HL-60/S4 treated with phorbol 12-myristate 13-acetate at 8.2 ng/mL for 4 days and 3 days (cell line): ENCODE data around the gene MICU1.
"Not testable (repeated sequence)": the region's sequence is repeated elsewhere in the genome, so short reads cannot be mapped to it uniquely, and the experiment has no call there.

Source experiments
- in situ Hi-C: fragments of 300-500 bp; cut with MboI; formaldehyde crosslinking; loops from 2 replicates; pipeline ENCODE4 v1.15.0; 2022; ENCODE audit warnings: low sequenced_read_pairs

MICU1 gene

GRCh38 chr10:72354356-72355213 lies 271.3 kb downstream of the MICU1 start, which contains the start of gene DNAJB12:
DNAJB12 (minus strand) TSS chr10:72354919; CDS start chr10:72354897, 22 bp downstream.
- in situ Hi-C loops: no loop called here

GRCh38 chr10:72353965-72354355 lies 271.9 kb downstream of the MICU1 start:
- in situ Hi-C loops: no loop called here

- in situ Hi-C loops: no loop called here
These were observed 272.6 kb downstream of the MICU1 start for GRCh38 chr10:72353028-72353964.

- in situ Hi-C loops: no loop called here
These were observed 274.4 kb downstream of the MICU1 start for GRCh38 chr10:72351479-72351878.

- in situ Hi-C loops: no loop called here
These were observed 276.4 kb downstream of the MICU1 start for GRCh38 chr10:72349438-72349837.

GRCh38 chr10:72348282-72348681 lies 277.6 kb downstream of the MICU1 start:
- in situ Hi-C loops: no loop called here

GRCh38 chr10:72346117-72346516 lies 279.8 kb downstream of the MICU1 start:
- in situ Hi-C loops: not testable (repeated sequence)

- in situ Hi-C loops: no loop called here
These were observed 280.9 kb downstream of the MICU1 start for GRCh38 chr10:72344932-72345331.

- in situ Hi-C loops: no loop called here
These were observed 283.0 kb downstream of the MICU1 start for GRCh38 chr10:72342911-72343310.

GRCh38 chr10:72340510-72341261 lies 285.2 kb downstream of the MICU1 start:
- in situ Hi-C loops: no loop called here

- in situ Hi-C loops: no loop called here
These were observed 287.7 kb downstream of the MICU1 start for GRCh38 chr10:72338180-72338579.

- in situ Hi-C loops: no loop called here
These were observed 288.2 kb downstream of the MICU1 start for GRCh38 chr10:72337722-72338121.

GRCh38 chr10:72337039-72337629 lies 288.7 kb downstream of the MICU1 start:
- in situ Hi-C loops: no loop called here

GRCh38 chr10:72336259-72337038 lies 289.4 kb downstream of the MICU1 start:
- in situ Hi-C loops: no loop called here

GRCh38 chr10:72335394-72336258 lies 290.3 kb downstream of the MICU1 start:
- in situ Hi-C loops: no loop called here

- in situ Hi-C loops: no loop called here
These were observed 291.0 kb downstream of the MICU1 start for GRCh38 chr10:72334825-72335393.

GRCh38 chr10:72334196-72334824 lies 291.6 kb downstream of the MICU1 start:
- in situ Hi-C loops: no loop called here
